AG04450 (cell line): ENCODE data around the gene CDC42BPB. TPM values are rescaled to one million over a fixed set of nuclear protein-coding genes. Genes with fewer than 3 reads are reported as not detected.

Experiments used
- CTCF ChIA-PET: fragments of 300-600, 350-600 bp; formaldehyde crosslinking; extraction: SDS; loops from one replicate; lab custom pipeline; 2022; ENCODE audit warnings: antibody characterized with exemption, inconsistent platforms; lab: Charles Lee
- POLR2A ChIA-PET: fragments of 350-600 bp; formaldehyde crosslinking; extraction: SDS; loops from one replicate; lab custom pipeline; 2021; ENCODE audit warnings: antibody characterized with exemption, inconsistent platforms; lab: Yijun Ruan, JAX
- DNase-seq: peaks from one replicate; pipeline ENCODE4 v3.0.0-alpha.2; 2011; ENCODE audit warnings: low read depth, low spot score
- H3K27ac ChIP-seq: one replicate; pipeline ENCODE4 v1.5.1; 2012; ENCODE audit warnings: low read depth, low read length, control low read depth
- H3K27me3 ChIP-seq: one replicate; pipeline ENCODE4 v1.6.0; 2012; ENCODE audit warnings: low read length; ENCODE audit not compliant: control insufficient read depth, insufficient read depth
- H3K4me3 ChIP-seq: 2 replicates; pipeline ENCODE4 v1.5.1; 2011; ENCODE audit warnings: mild to moderate bottlenecking, low read depth, low read length, control low read depth
- H3K9me3 ChIP-seq: 2 replicates; pipeline ENCODE4 v1.5.1; 2012; ENCODE audit warnings: low read length; ENCODE audit not compliant: control insufficient read depth, insufficient read depth
- polyA plus RNA-seq: library from polyadenylated mRNA; depleted of rRNA; stranded (reverse); fragments of >200 nt; gene quantifications from 2 replicates; pipeline ENCODE4 v1.2.3, GENCODE V29; 2011
- TF ChIP-seq, protein P1 (sequence below): IDR thresholded peaks from 2 replicates; pipeline ENCODE4 v1.5.1; 2011; ENCODE audit warnings: low read depth, low read length, control low read depth, inconsistent platforms

The CDC42BPB gene
- polyA plus RNA-seq, 1 experiment: 57.0 TPM

DNA sequence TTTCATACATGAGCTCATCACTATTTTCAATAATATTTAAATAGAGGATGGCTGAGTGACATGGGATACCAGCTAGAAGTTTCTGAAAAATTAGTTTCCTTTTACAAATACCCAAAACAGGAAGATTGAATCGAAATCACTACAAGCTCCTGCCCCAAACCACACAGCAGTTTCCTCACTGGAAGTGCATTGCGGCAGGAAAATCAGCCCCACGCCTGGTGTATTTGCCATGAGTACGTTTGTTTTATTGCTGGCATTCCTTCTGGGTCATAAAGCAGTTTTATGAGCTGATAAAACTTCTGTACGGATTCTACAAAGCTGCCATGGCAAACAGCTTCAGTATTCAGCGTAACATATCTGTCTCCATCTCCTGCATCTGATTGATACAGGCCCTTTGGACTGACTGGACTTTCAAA lies 23.7 kb downstream of the CDC42BPB start:
- no peak for DNase-seq
- ChIA-PET POLR2A (no interaction called here), CTCF (interaction anchor here (0.6 kb wide), 1 partner anchor 156 kb away, joined by 5 read pairs; no protein-coding TSS in a partner anchor)

DNA sequence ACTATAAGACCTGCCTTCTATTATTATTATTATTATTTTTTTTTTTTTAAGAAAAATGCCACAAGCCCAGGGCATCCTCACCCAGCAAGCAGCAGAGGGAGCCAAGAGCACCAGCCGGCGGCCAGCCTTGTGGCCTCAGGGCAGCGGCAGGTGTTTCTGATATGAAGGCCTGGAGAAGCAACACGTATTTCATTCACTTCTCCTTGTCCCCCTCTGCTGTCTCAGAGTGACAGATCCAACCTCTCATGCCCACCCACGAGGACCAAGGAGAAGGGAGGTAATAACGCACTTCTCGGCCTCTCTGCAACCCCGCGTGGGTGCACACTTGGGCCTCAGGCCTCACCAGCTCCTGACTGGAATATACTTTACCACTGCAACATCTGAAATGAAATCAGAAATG lies 25.4 kb downstream of the CDC42BPB start:
- POLR2A ChIA-PET: interaction anchor here (0.7 kb wide), 1 partner anchor 8 kb away, joined by 10 read pairs; no protein-coding TSS in a partner anchor
- no peaks in the 10 kb centered on the region for H3K9me3 ChIP-seq
- no peaks in the 10 kb centered on the region for H3K27me3 ChIP-seq
- TF ChIP-seq, protein P1, sequence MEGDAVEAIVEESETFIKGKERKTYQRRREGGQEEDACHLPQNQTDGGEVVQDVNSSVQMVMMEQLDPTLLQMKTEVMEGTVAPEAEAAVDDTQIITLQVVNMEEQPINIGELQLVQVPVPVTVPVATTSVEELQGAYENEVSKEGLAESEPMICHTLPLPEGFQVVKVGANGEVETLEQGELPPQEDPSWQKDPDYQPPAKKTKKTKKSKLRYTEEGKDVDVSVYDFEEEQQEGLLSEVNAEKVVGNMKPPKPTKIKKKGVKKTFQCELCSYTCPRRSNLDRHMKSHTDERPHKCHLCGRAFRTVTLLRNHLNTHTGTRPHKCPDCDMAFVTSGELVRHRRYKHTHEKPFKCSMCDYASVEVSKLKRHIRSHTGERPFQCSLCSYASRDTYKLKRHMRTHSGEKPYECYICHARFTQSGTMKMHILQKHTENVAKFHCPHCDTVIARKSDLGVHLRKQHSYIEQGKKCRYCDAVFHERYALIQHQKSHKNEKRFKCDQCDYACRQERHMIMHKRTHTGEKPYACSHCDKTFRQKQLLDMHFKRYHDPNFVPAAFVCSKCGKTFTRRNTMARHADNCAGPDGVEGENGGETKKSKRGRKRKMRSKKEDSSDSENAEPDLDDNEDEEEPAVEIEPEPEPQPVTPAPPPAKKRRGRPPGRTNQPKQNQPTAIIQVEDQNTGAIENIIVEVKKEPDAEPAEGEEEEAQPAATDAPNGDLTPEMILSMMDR: no peak
- no peak for DNase-seq
- no peak overlapping the region for H3K27ac ChIP-seq
- CTCF ChIA-PET: no interaction called here
- no peak overlapping the region for H3K4me3 ChIP-seq

More for the DNA sequence above, 23.7 kb downstream of the CDC42BPB start:
- H3K27me3 ChIP-seq: no peaks in the 10 kb centered on the region
- no peak overlapping the region for H3K4me3 ChIP-seq
- H3K9me3 ChIP-seq: no peaks in the 10 kb centered on the region
- H3K27ac ChIP-seq: no peak overlapping the region
- TF ChIP-seq, protein P1: no peak

DNA sequence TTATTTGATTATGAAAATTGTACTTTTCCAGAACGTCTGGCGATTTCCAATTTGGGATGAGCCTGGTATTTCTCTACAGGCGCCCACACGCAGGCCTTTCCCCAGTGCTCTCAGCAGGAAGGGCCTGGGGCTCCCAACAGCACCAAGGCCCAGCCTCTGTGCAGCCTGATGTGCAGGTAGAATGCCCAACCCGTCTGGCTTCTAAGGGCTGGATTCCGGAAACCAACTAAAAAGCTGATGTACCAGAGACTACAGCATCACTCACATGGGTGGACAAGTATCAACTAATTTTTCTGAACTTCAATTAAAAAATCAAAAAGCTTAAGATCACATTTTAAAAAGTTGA lies 25.8 kb downstream of the CDC42BPB start:
- DNase-seq: no peak
- ChIA-PET POLR2A (no interaction called here), CTCF (no interaction called here)
- no peaks in the 10 kb centered on the region for H3K9me3 ChIP-seq
- TF ChIP-seq, protein P1: no peak
- H3K27ac ChIP-seq: peak overlapping the region; percentile 25
- H3K4me3 ChIP-seq: no peak overlapping the region
- H3K27me3 ChIP-seq: no peaks in the 10 kb centered on the region

DNA sequence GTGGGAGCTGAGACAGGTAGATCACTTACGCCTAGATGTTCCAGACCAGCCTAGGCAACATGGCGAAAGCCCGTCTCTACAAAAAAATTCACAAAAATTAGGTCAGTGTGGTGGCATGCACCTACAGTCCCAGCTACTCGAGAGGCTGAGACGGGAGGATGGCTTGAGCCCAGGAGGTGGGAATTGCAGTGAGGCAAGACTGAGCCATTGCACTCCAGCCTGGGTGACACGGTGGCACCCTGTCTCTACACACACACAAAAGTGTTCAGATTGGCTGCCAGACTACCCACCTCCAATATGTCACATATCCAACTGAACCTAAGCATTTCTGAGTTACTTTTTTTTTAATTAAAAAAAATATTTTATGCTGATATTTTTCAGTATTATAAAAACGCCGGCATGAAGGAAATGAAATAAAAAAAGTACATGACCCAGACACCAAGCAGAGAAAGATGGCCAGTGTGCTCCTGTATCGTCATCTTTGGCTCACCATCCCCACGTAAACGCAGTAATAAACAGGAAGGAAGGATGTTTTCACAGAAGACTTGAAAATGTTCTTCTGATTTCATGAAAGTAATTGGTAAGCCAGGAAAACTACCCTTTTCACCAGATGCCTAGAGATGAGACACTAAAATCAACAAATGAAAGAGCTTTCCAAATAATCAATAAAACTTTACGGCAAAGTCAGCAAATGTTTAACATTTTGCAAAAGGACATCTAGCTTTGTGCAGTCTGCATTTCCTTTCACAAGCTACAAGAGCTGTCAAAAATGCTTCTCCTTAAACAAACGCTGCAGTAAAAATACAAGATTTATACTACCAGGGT lies 26.4 kb downstream of the CDC42BPB start:
- CTCF ChIA-PET: interaction anchor here (0.8 kb wide), 1 partner anchor 27 kb away, joined by 3 read pairs; no protein-coding TSS in a partner anchor
- H3K27ac ChIP-seq: peak overlapping the region; percentile 25
- no peaks in the 10 kb centered on the region for H3K27me3 ChIP-seq
- TF ChIP-seq, protein P1: no peak
- no peaks in the 10 kb centered on the region for H3K9me3 ChIP-seq
- DNase-seq: no peak
- no peak overlapping the region for H3K4me3 ChIP-seq
- POLR2A ChIA-PET: no interaction called here

DNA sequence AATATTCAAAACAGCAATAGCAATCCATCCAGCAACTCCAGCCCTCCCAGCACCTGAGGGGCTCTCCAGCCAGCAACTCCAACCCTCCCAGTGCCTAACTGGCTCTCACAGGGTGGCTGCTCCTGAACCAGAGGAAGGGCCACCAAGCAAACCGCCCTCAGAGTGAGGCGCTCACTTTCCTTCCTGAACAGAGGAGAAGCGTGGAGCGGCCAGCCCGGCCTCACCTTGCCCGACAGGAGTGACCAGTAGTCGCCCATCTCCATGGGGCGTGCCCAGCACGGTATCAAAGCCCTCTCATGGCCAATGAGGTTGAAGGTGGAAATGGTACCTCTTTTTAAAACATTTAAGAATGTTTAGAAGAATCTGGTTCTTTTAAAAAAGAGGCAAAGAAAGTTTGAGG lies 27.4 kb downstream of the CDC42BPB start:
- TF ChIP-seq, protein P1: no peak
- Histone ChIP-seq H3K27me3 (no peaks in the 10 kb centered on the region), H3K4me3 (no peak overlapping the region), H3K9me3 (no peaks in the 10 kb centered on the region), H3K27ac (no peak overlapping the region)
- CTCF ChIA-PET: interaction anchor here (0.8 kb wide), 1 partner anchor 28 kb away, joined by 3 read pairs; no protein-coding TSS in a partner anchor
- POLR2A ChIA-PET: no interaction called here
- no peak for DNase-seq
